Small intestine (tissue), 7 donors: ENCODE data around the gene LSAMP. TPM values are rescaled to one million over a fixed set of nuclear protein-coding genes. Genes with fewer than 3 reads are reported as not detected.

Experiments used
- DNase-seq, 2 donors: peaks; one replicate each; pipeline versions ENCODE4 v3.0.0 to v3.0.0-alpha.2; 2013
- FAIRE-seq: peaks from 2 replicates; lab custom pipeline; 2012; peaks lifted over from hg19 to GRCh38; lab: Jason Lieb, UNC
- H3K27ac ChIP-seq, 3 donors: one replicate each; pipeline ENCODE4 v1.5.1; 2013; ENCODE audit warnings: low read length in 2 of 3, mild to moderate bottlenecking in 2 of 3, control low read depth in 1 of 3, inconsistent platforms in 1 of 3, low read depth in 1 of 3, moderate library complexity in 1 of 3
- H3K27me3 ChIP-seq, 3 donors: one replicate each; pipeline ENCODE4 v1.6.1; 2013; ENCODE audit warnings: low read length in 3 of 3, inconsistent platforms in 1 of 3; ENCODE audit not compliant: control insufficient read depth in 3 of 3, insufficient read depth in 3 of 3
- H3K36me3 ChIP-seq, 3 donors: one replicate each; pipeline ENCODE4 v1.6.1; 2013; ENCODE audit warnings: low read length in 3 of 3, inconsistent platforms in 1 of 3, low read depth in 1 of 3, mild to moderate bottlenecking in 1 of 3, moderate library complexity in 1 of 3; ENCODE audit not compliant: control insufficient read depth in 3 of 3, insufficient read depth in 2 of 3
- H3K4me1 ChIP-seq, 3 donors: one replicate each; pipeline ENCODE4 v1.6.1; 2013; ENCODE audit warnings: low read length in 2 of 3, inconsistent platforms in 1 of 3, low read depth in 1 of 3, mild to moderate bottlenecking in 1 of 3, moderate library complexity in 1 of 3; ENCODE audit not compliant: control insufficient read depth in 3 of 3, insufficient read depth in 2 of 3
- H3K4me3 ChIP-seq, 3 donors: one replicate each; pipeline ENCODE4 v1.5.1; 2013; ENCODE audit warnings: low read length in 3 of 3, control low read depth in 1 of 3, inconsistent platforms in 1 of 3, low read depth in 1 of 3, mild to moderate bottlenecking in 1 of 3, moderate library complexity in 1 of 3
- H3K9me3 ChIP-seq, 2 donors: one replicate each; pipeline ENCODE4 v1.6.1; 2013; ENCODE audit warnings: low read depth in 1 of 2, low read length in 1 of 2; ENCODE audit not compliant: control insufficient read depth in 2 of 2, insufficient read depth in 1 of 2
- WGBS, 3 donors: extraction: QIAGEN DNeasy Blood & Tissue Kit; methylation state at CpG; one replicate each; pipeline ENCODE4 v1.1.7; 2013; 5-methylcytosine and 5-hydroxymethylcytosine counted together
- polyA plus RNA-seq, 4 donors: library from polyadenylated mRNA; stranded (reverse) in 3 of 4; unstranded in 1 of 4; fragments of 200-250 nt in 3 of 4; fragments of 120-200 nt in 1 of 4; gene quantifications; one replicate each; pipeline versions ENCODE4 v1.2.1 to v1.2.3, GENCODE V29; 2013
- donor health status: healthy with polysubstance abuse.
- donor health status: control.
- donor health status: control.
- donor health status: Bipolar disorder and iron deficiency.
- donor health status: healthy.

Gene LSAMP
- polyA plus RNA-seq, 4 donors, result 0.27 to 2.9 (median 1.8) TPM; not detected in 1

DNA sequence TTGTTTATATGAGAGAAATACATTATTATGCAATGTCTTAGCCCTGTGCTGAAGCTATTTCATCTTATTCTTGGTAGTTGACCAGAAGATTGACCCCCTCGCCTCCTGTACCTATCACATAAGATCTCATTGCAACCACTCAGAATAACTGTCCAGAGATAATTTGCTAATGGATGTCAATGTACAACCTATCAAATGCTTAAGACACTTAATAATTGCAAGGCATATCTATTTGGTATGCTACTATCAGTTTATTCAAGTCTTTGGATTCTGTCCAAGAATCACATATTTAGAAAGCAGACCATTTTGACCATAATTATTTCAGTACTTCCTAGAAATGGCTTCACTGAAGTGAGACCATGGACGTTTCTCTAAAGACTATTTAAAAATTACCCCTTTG, 580.4 kb downstream of the LSAMP start:
- no peaks in the 10 kb centered on the region for H3K36me3 ChIP-seq
- no peaks in the 10 kb centered on the region for H3K4me1 ChIP-seq
- H3K4me3 ChIP-seq, result no peak overlapping the region
- DNase-seq, result no peak
- no peak for FAIRE-seq
- WGBS, 3 donors, result 51 to 54% (median 53%) methylated on average over 2 of the region's 2 CpGs
- H3K27ac ChIP-seq, result no peak overlapping the region
- H3K9me3 ChIP-seq, result no peaks in the 10 kb centered on the region
- peaks cover 0 to 2% (median 0%) of the 10 kb centered on the region in 3 donors for H3K27me3 ChIP-seq

DNA sequence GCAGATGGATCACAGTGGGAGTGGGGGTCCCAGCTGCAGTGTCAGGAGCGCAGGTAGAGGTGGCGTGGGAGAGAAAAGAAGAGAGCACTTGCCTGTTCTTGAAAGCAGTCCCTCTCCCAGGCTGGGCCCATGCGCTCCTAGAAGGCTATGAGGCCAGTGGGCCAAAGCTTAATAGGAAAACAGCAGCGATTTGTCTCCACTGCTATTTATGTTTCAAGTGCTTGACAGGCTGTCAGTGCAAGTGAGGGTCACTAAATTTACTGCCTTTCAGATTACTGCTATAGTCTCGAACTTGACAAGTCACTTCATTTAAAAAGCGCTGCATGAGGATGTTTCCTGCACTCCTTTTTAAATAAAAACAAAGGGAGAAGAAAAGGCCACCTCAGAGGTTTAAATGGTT, 582.4 kb downstream of the LSAMP start:
- DNase-seq, result no peak
- H3K27me3 ChIP-seq, result peaks cover 0 to 2% (median 0%) of the 10 kb centered on the region in 3 donors
- H3K9me3 ChIP-seq, result no peaks in the 10 kb centered on the region
- H3K4me3 ChIP-seq, result no peak overlapping the region
- FAIRE-seq, result no peak
- no peaks in the 10 kb centered on the region for H3K4me1 ChIP-seq
- no peak overlapping the region for H3K27ac ChIP-seq
- WGBS, 3 donors, result 51 to 72% (median 55%) methylated on average over 6 of the region's 6 CpGs
- H3K36me3 ChIP-seq, result no peaks in the 10 kb centered on the region

DNA sequence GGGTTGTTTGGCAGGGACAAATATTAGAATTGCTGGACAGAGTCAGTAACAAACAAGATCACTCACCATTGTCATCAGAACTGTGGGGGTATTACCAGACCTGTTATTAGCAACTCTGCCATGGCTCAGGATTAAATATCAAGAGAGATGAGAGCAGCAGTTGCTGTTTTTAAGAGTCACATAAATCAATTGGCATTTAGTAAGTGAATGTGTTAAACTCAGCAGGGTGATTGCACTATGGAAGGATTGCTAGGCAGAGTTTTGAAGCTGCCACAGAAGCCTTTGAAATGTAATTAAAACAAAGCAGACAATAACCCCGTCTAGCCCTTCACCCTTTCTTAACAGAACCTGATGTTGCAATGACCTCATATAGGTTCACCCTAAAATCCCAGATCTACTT, 583.2 kb downstream of the LSAMP start:
- H3K36me3 ChIP-seq, result no peaks in the 10 kb centered on the region
- 32 to 63% (median 50%) methylated on average over 1 of the region's 1 CpG for WGBS, 3 donors
- peaks cover 0 to 2% (median 0%) of the 10 kb centered on the region in 3 donors for H3K27me3 ChIP-seq
- no peaks in the 10 kb centered on the region for H3K9me3 ChIP-seq
- DNase-seq (no peak), FAIRE-seq (no peak)
- no peaks in the 10 kb centered on the region for H3K4me1 ChIP-seq
- no peak overlapping the region for H3K4me3 ChIP-seq
- no peak overlapping the region for H3K27ac ChIP-seq

DNA sequence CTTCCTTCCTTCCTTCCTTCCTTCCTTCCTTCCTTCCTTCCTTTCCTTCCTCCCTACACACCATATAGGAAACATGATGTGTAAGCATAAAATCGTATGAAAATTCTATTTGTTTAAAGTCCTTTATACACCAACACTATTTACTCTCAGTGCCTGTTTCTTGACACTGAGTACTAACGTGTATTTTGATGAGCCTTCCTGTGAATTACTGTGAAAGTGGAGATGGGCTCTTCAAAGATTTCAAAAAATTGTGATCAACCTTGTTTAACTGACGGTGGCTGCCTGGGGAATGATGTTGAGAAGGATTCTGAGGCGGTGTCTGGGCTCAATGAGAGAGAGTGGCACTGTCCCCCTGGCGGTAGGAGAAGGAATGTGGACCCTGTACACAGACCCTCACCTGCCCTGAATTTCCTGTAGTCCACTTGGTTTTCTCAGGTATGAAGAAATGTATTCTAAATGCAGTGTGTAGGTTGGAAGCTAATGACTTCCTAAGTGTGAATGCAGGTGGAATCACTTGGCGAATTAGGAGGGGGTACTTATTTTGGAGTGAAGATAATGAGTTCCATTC, 584.0 kb downstream of the LSAMP start:
- FAIRE-seq (no peak), DNase-seq (no peak)
- Histone ChIP-seq H3K27ac (no peak overlapping the region), H3K4me1 (no peaks in the 10 kb centered on the region), H3K36me3 (no peaks in the 10 kb centered on the region), H3K27me3 (peaks cover 0 to 2% (median 0%) of the 10 kb centered on the region in 3 donors), H3K4me3 (no peak overlapping the region), H3K9me3 (no peaks in the 10 kb centered on the region)
- 74 to 83% (median 77%) methylated on average over 6 of the region's 6 CpGs for WGBS, 3 donors

DNA sequence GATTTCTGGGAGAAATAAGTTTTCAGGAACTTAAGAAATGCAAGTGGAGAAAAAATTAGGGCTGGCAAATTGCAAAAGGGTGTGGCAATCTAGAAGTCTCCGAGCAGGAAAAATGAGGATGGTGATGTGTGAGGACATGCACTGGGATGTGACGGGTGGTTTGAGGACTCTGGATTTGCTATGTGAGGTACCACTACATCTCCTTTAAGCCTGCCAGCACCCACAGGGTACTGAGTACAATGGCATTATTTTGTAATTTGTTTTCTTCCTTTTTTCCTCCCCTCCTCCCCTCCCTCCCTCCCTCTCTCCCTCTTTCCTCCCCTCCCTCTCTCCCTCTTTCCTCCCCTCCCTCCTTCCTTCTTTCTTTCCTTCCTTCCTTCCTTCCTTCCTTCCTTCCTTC, 584.5 kb downstream of the LSAMP start:
- Histone ChIP-seq H3K9me3 (no peaks in the 10 kb centered on the region), H3K4me1 (no peaks in the 10 kb centered on the region), H3K27me3 (peaks cover 0 to 2% (median 0%) of the 10 kb centered on the region in 3 donors), H3K4me3 (no peak overlapping the region), H3K36me3 (no peaks in the 10 kb centered on the region), H3K27ac (no peak overlapping the region)
- FAIRE-seq (no peak), DNase-seq (no peak)
- WGBS, 3 donors, result 71 to 84% (median 83%) methylated on average over 2 of the region's 2 CpGs

DNA sequence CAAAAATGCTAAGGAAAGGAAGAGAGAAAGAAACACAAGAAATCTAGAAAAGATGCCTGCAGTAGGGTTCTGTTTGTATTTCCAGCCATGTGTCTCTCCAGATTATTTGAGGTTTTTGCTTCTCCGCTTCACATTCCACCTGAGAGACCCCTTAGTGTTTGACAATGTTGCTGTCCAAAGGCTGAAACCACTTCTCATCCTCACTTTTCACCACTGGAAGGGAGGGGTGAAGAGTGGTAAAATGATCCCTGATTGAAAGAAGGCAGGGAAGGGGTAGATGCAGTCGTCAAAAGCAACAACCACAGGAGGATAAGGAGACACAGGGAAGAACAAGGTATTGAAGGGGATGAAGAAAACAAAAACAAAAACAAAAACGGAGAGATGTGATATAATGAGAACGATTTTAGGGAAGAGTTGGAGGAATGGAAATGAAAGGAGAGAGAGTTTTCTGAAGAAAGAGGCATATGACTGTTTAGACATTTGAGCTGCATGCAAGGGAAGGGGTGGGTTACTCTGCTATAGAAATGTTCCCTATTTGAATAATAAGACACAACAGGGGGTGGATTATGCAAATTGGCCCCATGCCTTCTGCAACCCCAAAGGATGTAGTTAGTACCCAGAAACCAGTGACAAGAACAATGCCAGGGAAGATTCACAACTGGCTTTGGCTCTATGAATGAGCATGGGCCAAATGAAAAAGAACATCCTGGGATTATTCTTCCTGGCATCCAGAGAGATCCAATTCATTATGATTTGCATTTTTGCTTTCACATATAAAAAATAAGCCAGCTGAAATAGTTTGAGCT, 586.1 kb downstream of the LSAMP start:
- peaks cover 0 to 2% (median 0%) of the 10 kb centered on the region in 3 donors for H3K27me3 ChIP-seq
- H3K4me3 ChIP-seq, result no peak overlapping the region
- FAIRE-seq, result no peak
- no peak for DNase-seq
- WGBS, 3 donors, result 11 to 29% (median 21%) methylated on average over 4 of the region's 4 CpGs
- no peaks in the 10 kb centered on the region for H3K4me1 ChIP-seq
- no peaks in the 10 kb centered on the region for H3K9me3 ChIP-seq
- no peak overlapping the region for H3K27ac ChIP-seq
- no peaks in the 10 kb centered on the region for H3K36me3 ChIP-seq

DNA sequence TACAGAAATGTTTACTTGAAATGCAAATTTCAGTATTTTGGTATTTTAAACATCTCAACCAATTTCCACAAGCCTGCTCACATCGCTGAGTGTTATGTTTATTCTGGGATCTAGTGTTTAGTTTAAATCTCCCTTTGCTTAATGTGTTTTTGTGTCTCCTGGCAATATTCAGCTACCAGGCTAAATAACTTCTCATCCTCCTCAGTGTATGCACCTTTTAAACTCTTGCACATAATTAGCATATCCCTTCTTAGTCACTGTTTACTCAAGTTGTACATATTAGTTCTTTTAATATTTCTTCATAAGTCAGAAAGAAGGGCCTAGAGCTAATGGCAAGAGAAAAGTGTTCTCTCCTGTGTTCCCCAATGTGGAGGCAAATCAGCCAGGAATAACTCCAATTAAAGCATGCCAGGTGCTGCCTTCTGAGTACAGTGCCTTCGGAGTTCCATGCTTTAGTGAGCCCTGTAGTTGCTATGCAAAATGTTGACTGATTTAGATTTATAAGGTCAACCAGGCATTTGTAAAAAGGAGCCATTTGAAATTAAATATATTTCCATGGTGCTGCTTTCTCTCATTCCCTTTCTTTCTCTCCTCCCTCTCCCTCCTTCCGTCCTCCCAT, 587.7 kb downstream of the LSAMP start:
- WGBS, 3 donors, result 37 to 47% (median 38%) methylated on average over 3 of the region's 3 CpGs
- no peaks in the 10 kb centered on the region for H3K9me3 ChIP-seq
- no peaks in the 10 kb centered on the region for H3K4me1 ChIP-seq
- no peak for DNase-seq
- FAIRE-seq, result no peak
- H3K36me3 ChIP-seq, result no peaks in the 10 kb centered on the region
- no peak overlapping the region for H3K4me3 ChIP-seq
- H3K27me3 ChIP-seq, result peaks cover 0 to under 1% (median 0%) of the 10 kb centered on the region in 3 donors
- H3K27ac ChIP-seq, result no peak overlapping the region

DNA sequence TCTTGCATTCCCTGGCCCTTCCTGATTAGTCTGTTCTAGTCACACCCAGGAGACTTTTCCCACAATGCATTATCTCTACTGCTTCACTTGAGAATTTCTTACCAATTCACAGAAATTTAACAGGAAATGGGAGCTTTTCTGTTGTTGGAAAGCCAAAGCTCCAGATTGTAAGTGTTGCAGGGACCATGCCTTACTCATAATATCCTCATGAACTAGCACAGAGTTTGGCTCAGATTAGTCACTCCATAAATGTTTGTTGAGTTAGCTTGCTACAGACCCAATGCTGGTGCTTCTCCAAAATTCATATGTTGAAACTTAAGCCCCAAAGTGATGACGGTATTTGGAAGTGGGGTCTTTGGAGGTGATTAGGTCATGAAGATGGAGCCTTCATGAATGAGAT, 589.4 kb downstream of the LSAMP start:
- Histone ChIP-seq H3K4me1 (no peaks in the 10 kb centered on the region), H3K27me3 (no peaks in the 10 kb centered on the region), H3K9me3 (no peaks in the 10 kb centered on the region), H3K36me3 (no peaks in the 10 kb centered on the region), H3K27ac (no peak overlapping the region), H3K4me3 (no peak overlapping the region)
- DNase-seq (no peak), FAIRE-seq (no peak)
- 82 to 94% (median 86%) methylated on average over 1 of the region's 1 CpG for WGBS, 3 donors
